Kidney epithelial cell (primary cell): Measurements from ENCODE around the gene RABGAP1L. TPM values are rescaled to one million over a fixed set of nuclear protein-coding genes. Genes with fewer than 3 reads are reported as not detected.

Source experiments
- DNase-seq: peaks from one replicate; pipeline ENCODE4 v3.0.0-alpha.2; 2010; ENCODE audit warnings: low read depth
- H3K27me3 ChIP-seq: 2 replicates; pipeline ENCODE4 v1.6.0; 2011; ENCODE audit warnings: low read length; ENCODE audit not compliant: control insufficient read depth, insufficient read depth
- H3K36me3 ChIP-seq: 2 replicates; pipeline ENCODE4 v1.5.1; 2011; ENCODE audit warnings: low read length; ENCODE audit not compliant: control insufficient read depth, insufficient read depth
- H3K4me3 ChIP-seq: 2 replicates; pipeline ENCODE4 v1.5.1; 2011; ENCODE audit warnings: low read depth, mild to moderate bottlenecking, control low read depth, low read length
- total RNA-seq: library from RNA; depleted of rRNA; stranded (reverse); fragments of >200 nt; gene quantifications from 2 replicates; pipeline ENCODE4 v1.2.3, GENCODE V29; 2015
- TF ChIP-seq, protein P1 (sequence below): IDR thresholded peaks from 2 replicates; pipeline ENCODE4 v1.5.1; 2011; ENCODE audit warnings: mild to moderate bottlenecking, moderate library complexity, low read length, control low read depth, inconsistent platforms; ENCODE audit not compliant: insufficient read depth, poor library complexity, severe bottlenecking

Gene RABGAP1L
- total RNA-seq, 1 donor from 2014 or later, result 22.1 TPM

DNA sequence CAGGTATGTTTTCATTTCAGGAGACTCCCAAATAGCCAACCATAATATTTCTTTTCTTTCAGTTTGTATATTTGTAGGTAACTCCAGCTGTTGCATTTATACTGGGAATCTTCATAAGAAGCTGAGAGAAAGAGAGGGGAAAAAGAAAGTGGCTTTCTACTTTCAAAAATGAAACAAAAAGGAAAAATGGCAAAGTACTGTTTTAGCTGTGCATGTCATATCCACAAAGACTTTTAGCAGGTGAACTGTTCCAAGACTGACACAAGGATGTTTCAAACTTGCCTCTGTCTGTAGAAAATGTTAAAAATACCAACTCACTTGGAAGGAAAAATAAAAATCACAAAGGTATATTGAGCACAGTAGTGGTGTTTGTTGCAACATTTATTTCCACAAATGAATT is 798.5 kb downstream of the RABGAP1L start:
- no peaks in the 10 kb centered on the region for H3K36me3 ChIP-seq
- no peak for DNase-seq
- no peaks in the 10 kb centered on the region for H3K27me3 ChIP-seq
- TF ChIP-seq, protein P1, sequence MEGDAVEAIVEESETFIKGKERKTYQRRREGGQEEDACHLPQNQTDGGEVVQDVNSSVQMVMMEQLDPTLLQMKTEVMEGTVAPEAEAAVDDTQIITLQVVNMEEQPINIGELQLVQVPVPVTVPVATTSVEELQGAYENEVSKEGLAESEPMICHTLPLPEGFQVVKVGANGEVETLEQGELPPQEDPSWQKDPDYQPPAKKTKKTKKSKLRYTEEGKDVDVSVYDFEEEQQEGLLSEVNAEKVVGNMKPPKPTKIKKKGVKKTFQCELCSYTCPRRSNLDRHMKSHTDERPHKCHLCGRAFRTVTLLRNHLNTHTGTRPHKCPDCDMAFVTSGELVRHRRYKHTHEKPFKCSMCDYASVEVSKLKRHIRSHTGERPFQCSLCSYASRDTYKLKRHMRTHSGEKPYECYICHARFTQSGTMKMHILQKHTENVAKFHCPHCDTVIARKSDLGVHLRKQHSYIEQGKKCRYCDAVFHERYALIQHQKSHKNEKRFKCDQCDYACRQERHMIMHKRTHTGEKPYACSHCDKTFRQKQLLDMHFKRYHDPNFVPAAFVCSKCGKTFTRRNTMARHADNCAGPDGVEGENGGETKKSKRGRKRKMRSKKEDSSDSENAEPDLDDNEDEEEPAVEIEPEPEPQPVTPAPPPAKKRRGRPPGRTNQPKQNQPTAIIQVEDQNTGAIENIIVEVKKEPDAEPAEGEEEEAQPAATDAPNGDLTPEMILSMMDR, result no peak
- H3K4me3 ChIP-seq, result no peak overlapping the region

DNA sequence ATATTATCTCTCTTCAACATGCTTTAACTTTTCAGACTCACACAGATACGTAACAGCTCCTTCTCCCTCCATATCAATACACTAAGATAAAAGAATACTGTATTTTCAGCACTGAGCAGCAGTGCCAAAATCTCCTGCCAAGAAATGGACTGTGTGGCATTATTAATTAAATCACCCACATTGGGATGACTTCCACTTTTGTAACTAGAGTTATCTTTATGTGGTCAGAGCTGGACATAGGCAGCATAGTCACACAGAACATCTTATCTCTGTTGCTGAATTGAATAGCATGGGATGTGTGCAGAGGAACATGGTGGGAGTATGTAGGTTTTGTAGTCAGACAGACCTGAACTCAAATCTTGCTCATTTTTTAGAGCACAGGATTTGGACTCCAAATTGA is 799.1 kb downstream of the RABGAP1L start:
- DNase-seq, result no peak
- TF ChIP-seq, protein P1, result no peak

DNA sequence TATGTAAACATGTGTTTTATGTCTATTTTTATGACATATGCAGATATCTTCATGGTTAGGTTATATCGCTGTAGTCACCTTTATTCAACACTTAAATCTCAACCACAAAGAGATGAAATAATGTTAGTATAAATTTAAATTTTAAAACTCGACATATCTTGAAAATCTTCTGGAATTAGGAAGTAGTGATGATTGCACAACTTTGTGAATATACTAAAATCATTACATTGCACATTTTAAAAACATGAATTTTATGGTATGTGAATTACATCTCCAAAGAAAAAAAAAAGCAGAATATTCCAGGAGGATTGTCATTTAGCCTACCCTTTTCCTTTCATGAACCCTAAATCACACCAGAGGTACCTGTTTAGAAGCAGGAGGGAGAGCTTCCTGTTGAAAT is 801.0 kb downstream of the RABGAP1L start:
- DNase-seq, result no peak
- Histone ChIP-seq H3K27me3 (no peaks in the 10 kb centered on the region), H3K36me3 (no peaks in the 10 kb centered on the region), H3K4me3 (no peak overlapping the region)
- TF ChIP-seq, protein P1, result no peak

More for the DNA sequence above, 799.1 kb downstream of the RABGAP1L start:
- H3K36me3 ChIP-seq, result no peaks in the 10 kb centered on the region
- H3K4me3 ChIP-seq, result no peak overlapping the region
- no peaks in the 10 kb centered on the region for H3K27me3 ChIP-seq

DNA sequence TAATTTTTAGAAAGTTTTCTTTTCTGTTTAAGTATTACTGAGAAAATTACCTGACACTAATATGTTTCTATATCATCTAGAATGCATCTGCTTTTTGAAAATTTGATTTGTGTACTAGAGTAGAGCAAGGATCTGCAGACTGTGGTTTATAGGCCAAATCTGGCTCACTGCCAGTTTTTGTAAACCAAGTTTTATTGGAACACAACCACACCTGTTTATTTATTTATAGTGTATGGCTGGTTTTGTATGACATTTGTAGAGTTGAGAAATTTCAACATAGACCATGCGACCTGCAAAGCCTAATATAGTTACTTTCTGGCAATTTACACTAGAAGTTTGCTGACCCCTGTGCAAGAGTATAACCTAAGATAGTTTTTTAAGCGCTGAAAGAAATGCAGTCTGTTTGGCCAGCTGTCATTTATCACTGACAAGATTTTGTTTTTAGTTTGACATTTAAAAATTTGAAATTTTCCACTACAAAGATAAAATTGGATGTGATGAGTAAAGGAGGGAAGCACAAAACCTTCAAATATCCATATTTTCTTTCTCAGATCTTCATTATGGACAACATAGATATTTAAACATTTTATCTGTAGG is 804.3 kb downstream of the RABGAP1L start:
- TF ChIP-seq, protein P1, result no peak
- DNase-seq, result no peak
- Histone ChIP-seq H3K4me3 (no peak overlapping the region), H3K36me3 (no peaks in the 10 kb centered on the region), H3K27me3 (no peaks in the 10 kb centered on the region)

DNA sequence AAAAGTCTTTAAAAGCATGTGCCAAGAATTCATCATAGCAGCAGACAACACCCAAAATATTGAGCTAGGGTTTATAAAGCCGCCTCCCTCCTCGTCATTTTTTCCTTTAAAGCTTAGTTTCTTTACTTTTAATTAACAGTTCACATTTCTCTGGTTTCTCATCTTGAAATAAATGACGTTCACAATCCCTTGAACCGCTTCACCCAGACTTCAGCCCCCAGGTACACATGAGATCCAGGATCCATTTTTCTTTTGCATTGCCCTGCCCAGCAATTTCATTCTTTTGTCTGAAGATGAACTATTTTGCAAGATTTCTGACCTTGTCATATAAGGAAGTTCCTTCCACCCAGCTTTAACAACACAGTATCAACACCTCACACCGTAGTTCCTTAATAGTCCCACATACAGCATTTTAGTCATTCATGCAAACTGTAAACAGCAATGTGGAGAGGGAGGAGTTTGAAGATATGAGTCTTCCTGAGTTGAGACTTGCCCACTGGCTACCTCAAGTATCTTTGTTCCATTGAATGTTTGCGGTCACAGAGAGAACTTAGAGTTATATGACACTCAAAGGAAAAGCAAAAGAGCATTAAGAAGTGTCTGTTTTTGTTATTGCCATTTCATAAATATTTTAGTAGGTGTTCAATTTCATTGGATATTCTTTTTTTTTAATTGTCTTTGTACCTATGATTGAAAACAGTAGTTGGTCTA is 805.1 kb downstream of the RABGAP1L start:
- no peak for DNase-seq
- Histone ChIP-seq H3K27me3 (no peaks in the 10 kb centered on the region), H3K4me3 (no peak overlapping the region), H3K36me3 (no peaks in the 10 kb centered on the region)
- TF ChIP-seq, protein P1, result no peak
